MCF 10A (cell line): ENCODE data around the gene TEX261. TPM values are rescaled to one million over a fixed set of nuclear protein-coding genes. Genes with fewer than 3 reads are reported as not detected.
A peak's percentile ranks its signal among the peaks of the same experiment; 100 is the strongest.
"Not testable (repeated sequence)": the region's sequence is repeated elsewhere in the genome, so short reads cannot be mapped to it uniquely, and the experiment has no call there.

Experiments
- BruUV-seq: library from RNA; stranded (reverse); fragments of 400-500 nt; replicated peaks from 2 replicates; lab custom pipeline; 2021; lab: Mats Ljungman, UMichigan
- CTCF ChIA-PET: fragments of 300-600 bp; sonication (Branson Sonifier 250); formaldehyde crosslinking; extraction: SDS; loops from one replicate; lab custom pipeline; 2021; ENCODE audit warnings: antibody characterized with exemption, inconsistent platforms; lab: Yijun Ruan, JAX
- POLR2A ChIA-PET: fragments of 300-600, 350-650 bp; sonication (Branson Sonifier 250); formaldehyde crosslinking; extraction: SDS; loops from one replicate; lab custom pipeline; 2020; ENCODE audit warnings: antibody characterized with exemption, inconsistent platforms; lab: Yijun Ruan, JAX
- DNase-seq: peaks from one replicate; pipeline ENCODE4 v3.0.0-alpha.2; 2018; ENCODE audit not compliant: unreplicated experiment
- H3K27ac Mint-ChIP-seq: one replicate; pipeline ENCODE4 v1.8.0; 2022; ENCODE audit warnings: mild to moderate bottlenecking, low read depth, mixed read lengths; ENCODE audit not compliant: unreplicated experiment
- H3K27me3 Mint-ChIP-seq: one replicate; pipeline ENCODE4 v1.8.0; 2022; ENCODE audit warnings: mixed read lengths; ENCODE audit not compliant: insufficient read depth, unreplicated experiment
- H3K36me3 Mint-ChIP-seq: one replicate; pipeline ENCODE4 v1.8.0; 2022; ENCODE audit warnings: mild to moderate bottlenecking, moderate library complexity, mixed read lengths; ENCODE audit not compliant: insufficient read depth, unreplicated experiment
- H3K4me1 Mint-ChIP-seq: one replicate; pipeline ENCODE4 v1.8.0; 2022; ENCODE audit warnings: mixed read lengths; ENCODE audit not compliant: insufficient read depth, unreplicated experiment
- H3K4me3 Mint-ChIP-seq: one replicate; pipeline ENCODE4 v1.8.0; 2022; ENCODE audit warnings: mild to moderate bottlenecking, moderate library complexity, mixed read lengths; ENCODE audit not compliant: unreplicated experiment
- H3K9me3 Mint-ChIP-seq: one replicate; pipeline ENCODE4 v1.8.0; 2022; ENCODE audit warnings: mixed read lengths; ENCODE audit not compliant: unreplicated experiment
- intact Hi-C: fragments of 100-400 bp; cut with micrococcal nuclease; formaldehyde crosslinking; loops from 2 replicates; pipeline ENCODE4 v1.14.1; 2022
- total RNA-seq: library from RNA; stranded (reverse); gene quantifications from 2 replicates; pipeline ENCODE4 v1.2.3, GENCODE V29; 2022
- TF ChIP-seq, protein P1 (sequence below): fragments of 200-600 bp; IDR thresholded peaks from one replicate; pipeline ENCODE4 v1.8.0; 2022; ENCODE audit warnings: antibody characterized with exemption, mild to moderate bottlenecking; ENCODE audit not compliant: unreplicated experiment

Gene TEX261
- total RNA-seq, 1 experiment from 2014 or later: 63.2 TPM

DNA sequence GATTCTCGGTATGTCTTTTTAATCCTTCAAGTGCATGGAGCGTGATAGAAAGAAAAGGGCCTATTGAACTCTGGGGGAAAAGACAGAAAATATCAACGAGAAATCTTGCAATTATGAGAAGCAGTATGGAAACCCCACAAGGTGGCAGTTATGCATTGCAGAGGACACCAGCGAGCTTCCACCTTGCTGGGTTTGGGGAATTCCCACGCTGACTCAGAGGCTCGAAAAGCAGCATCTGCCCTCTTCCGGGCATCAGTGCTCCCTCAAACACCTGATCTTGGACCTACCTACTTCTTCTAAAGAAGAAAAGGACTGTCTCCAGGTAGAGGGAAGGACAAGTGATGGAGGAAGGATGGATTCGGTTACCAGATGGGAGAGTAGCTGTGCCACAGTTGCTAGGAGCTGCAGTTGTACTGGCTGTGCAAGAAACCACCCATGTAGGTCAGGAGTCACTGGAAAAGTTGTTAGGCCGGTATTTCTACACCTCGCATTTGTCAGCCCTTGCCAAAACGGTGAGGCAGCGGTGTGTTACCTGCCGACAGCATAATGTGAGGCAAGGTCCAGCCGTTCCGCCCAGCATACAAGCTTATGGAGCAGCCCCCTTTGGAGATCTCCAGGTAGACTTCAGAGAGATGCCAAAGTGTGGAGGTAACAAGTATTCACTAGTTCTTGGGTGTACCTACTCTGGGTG is 29.0 kb upstream of the TEX261 start:
- TF ChIP-seq, protein P1, sequence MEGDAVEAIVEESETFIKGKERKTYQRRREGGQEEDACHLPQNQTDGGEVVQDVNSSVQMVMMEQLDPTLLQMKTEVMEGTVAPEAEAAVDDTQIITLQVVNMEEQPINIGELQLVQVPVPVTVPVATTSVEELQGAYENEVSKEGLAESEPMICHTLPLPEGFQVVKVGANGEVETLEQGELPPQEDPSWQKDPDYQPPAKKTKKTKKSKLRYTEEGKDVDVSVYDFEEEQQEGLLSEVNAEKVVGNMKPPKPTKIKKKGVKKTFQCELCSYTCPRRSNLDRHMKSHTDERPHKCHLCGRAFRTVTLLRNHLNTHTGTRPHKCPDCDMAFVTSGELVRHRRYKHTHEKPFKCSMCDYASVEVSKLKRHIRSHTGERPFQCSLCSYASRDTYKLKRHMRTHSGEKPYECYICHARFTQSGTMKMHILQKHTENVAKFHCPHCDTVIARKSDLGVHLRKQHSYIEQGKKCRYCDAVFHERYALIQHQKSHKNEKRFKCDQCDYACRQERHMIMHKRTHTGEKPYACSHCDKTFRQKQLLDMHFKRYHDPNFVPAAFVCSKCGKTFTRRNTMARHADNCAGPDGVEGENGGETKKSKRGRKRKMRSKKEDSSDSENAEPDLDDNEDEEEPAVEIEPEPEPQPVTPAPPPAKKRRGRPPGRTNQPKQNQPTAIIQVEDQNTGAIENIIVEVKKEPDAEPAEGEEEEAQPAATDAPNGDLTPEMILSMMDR: peak; percentile 35
- not testable (repeated sequence) for H3K9me3 Mint-ChIP-seq, BruUV-seq, H3K27me3 Mint-ChIP-seq, H3K27ac Mint-ChIP-seq, H3K4me3 Mint-ChIP-seq, H3K36me3 Mint-ChIP-seq, H3K4me1 Mint-ChIP-seq
- ChIA-PET POLR2A (interaction anchor here (1.2 kb wide), 1 partner anchor 107 kb away, joined by 5 read pairs; the partner anchor contains the start of genes MCEE and MPHOSPH10), CTCF (interaction anchor here (0.6 to 2.1 kb wide), 9 partner anchors 25 to 483 kb away, joined by 3 to 6 read pairs (median 3); no protein-coding TSS in a partner anchor)
- intact Hi-C loops: loop anchor here (1.0 kb wide), 2 partner anchors 132 to 168 kb away; no protein-coding TSS in a partner anchor
- peak; percentile 34 for DNase-seq

DNA sequence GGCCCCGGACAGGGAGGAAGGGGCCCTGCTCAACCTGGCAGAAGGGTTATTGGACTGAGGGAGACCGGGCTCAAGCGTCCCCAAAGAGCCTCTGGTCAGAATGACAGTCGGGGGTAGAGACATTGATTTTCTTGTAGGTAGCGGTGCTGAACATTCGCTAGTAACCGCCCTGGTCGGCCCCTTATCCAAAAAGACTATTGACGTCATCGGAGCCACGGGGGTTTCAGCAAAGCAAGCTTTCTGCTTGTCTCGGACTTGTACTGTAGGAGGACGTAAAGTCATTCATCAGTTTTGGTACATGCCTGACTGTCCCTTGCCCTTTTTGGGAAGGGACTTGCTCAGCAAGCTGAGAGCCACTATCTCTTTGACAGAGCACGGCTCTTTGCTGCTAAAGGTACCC is 26.7 kb upstream of the TEX261 start:
- H3K4me1 Mint-ChIP-seq, DNase-seq, H3K4me3 Mint-ChIP-seq, POLR2A ChIA-PET, intact Hi-C loops, H3K36me3 Mint-ChIP-seq, H3K27me3 Mint-ChIP-seq, H3K27ac Mint-ChIP-seq, BruUV-seq, H3K9me3 Mint-ChIP-seq: not testable (repeated sequence)
- CTCF ChIA-PET: interaction anchor here (0.6 kb wide), 2 partner anchors 101 to 689 kb away, joined by 3 read pairs; no protein-coding TSS in a partner anchor

DNA sequence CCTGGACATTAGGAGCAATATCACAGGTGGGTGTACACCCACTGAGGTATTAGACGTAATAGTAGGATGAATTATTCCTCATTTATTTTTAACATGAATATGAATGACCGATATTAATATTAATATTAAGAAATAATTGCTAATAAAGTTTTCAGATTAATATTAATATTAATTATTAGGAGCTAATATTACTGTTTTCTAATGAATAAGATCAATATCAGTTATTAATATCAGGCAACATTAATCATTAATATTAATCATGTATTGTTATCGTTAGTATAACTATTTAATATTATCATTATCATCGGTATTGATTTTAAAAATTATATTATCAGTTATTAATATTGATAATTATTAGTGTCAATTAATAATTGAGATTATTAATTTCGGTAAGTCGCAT is 25.3 kb upstream of the TEX261 start:
- POLR2A ChIA-PET: interaction anchor here (0.8 to 0.9 kb wide), 2 partner anchors 47 to 111 kb away, joined by 3 read pairs; partner anchors contain the start of gene MPHOSPH10
- H3K9me3 Mint-ChIP-seq, BruUV-seq, H3K4me1 Mint-ChIP-seq, DNase-seq, intact Hi-C loops, H3K4me3 Mint-ChIP-seq, H3K27me3 Mint-ChIP-seq, H3K27ac Mint-ChIP-seq, H3K36me3 Mint-ChIP-seq: not testable (repeated sequence)
- CTCF ChIA-PET: interaction anchor here (0.6 kb wide), 1 partner anchor 111 kb away, joined by 3 read pairs; the partner anchor contains the start of gene MPHOSPH10

DNA sequence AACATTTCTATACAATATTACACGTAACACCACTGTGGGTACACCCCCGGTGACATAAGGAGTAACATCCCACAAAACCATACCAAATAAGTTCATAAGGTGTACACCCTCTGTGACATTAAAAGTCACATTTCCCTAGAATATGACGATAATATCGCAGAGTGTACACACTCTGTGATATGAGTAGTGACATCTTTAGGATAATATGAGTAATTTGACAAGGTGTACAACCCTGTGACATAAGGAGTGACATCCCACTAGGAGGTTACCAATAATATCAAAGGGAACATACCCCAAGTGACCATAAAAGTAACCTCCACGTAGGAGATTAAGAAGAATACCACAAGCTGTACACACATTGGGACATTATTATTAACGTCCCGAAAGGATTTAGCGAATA is 24.0 kb upstream of the TEX261 start:
- Mint-ChIP-seq H3K4me3 (no peak overlapping the region), H3K4me1 (peaks cover 6% of the 10 kb centered on the region), H3K27ac (no peak overlapping the region), H3K36me3 (no peaks in the 10 kb centered on the region), H3K9me3 (no peaks in the 10 kb centered on the region), H3K27me3 (no peaks in the 10 kb centered on the region)
- TF ChIP-seq, protein P1: no peak
- CTCF ChIA-PET: no interaction called here
- DNase-seq: no peak
- POLR2A ChIA-PET: interaction anchor here (0.6 kb wide), 1 partner anchor 16 kb away, joined by 3 read pairs; no protein-coding TSS in a partner anchor
- BruUV-seq: no TSS peak
- intact Hi-C loops: no loop called here

DNA sequence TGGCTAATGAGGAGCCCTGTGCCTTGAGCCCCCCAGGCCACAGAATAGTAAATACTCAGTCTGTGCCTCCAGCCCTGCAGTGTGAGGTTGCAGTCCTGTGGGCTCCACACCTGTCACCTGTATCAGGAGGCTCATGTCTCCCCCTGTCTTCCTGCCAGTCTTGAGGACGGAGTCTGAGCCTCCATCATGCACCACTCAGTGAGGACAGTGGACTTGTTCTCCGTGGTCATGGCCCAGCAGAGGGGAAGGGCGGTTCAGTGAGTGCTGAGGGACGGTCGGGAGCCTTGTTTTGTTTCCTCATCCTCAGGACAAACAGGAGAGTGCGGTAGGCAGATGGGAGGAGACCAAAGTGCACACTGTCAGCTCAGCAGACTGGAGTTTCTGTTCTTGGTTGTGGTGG is 17.1 kb upstream of the TEX261 start:
- H3K27me3 Mint-ChIP-seq: peaks cover 27% of the 10 kb centered on the region
- BruUV-seq, intact Hi-C loops, DNase-seq, H3K9me3 Mint-ChIP-seq, H3K27ac Mint-ChIP-seq, H3K4me1 Mint-ChIP-seq, H3K36me3 Mint-ChIP-seq, POLR2A ChIA-PET, H3K4me3 Mint-ChIP-seq, CTCF ChIA-PET: not testable (repeated sequence)
